GM12892 (cell line): ENCODE measurements around the gene ANGPTL7. TPM values are rescaled to one million over a fixed set of nuclear protein-coding genes. Genes with fewer than 3 reads are reported as not detected.

Source experiments
- DNase-seq: peaks from one replicate; pipeline ENCODE4 v3.0.0; 2011; ENCODE audit not compliant: insufficient read length
- FAIRE-seq: peaks from 2 replicates; lab custom pipeline; 2011; peaks lifted over from hg19 to GRCh38; lab: Jason Lieb, UNC
- POLR2A ChIP-seq: IDR thresholded peaks from 2 replicates; pipeline ENCODE4 v1.6.1; 2011; ENCODE audit warnings: low read depth, low read length, control low read depth
- POLR2AphosphoS5 ChIP-seq: IDR thresholded peaks from 2 replicates; pipeline ENCODE4 v1.6.1; 2011; ENCODE audit warnings: low read depth, low read length, control low read depth
- TAF1 ChIP-seq: IDR thresholded peaks from 2 replicates; pipeline ENCODE4 v1.6.1; 2011; ENCODE audit warnings: low read depth, mild to moderate bottlenecking, control low read depth, low read length, borderline replicate concordance
- polyA plus RNA-seq: library from polyadenylated mRNA; unstranded; fragments of >200 nt; gene quantifications from one replicate; pipeline ENCODE4 v1.2.1, GENCODE V29; 2012; ENCODE audit warnings: missing spikeins, inconsistent platforms; ENCODE audit not compliant: missing spikeins

ANGPTL7 gene
- polyA plus RNA-seq: 0.19 TPM

- FAIRE-seq: no peak
- TF ChIP-seq POLR2AphosphoS5 (no peak), POLR2A (no peak), TAF1 (no peak)
- no peak for DNase-seq
Observed at GRCh38 chr1:11188858-11189451, at the start of gene ANGPTL7. TSS of gene ANGPTL7 (plus strand) at chr1:11189355. CDS start at chr1:11189580, 225 bp downstream.

GRCh38 chr1:11142618-11143391 is 46.4 kb upstream of the ANGPTL7 start:
- no peak for DNase-seq
- TF ChIP-seq TAF1 (no peak), POLR2AphosphoS5 (no peak), POLR2A (no peak)
- no peak for FAIRE-seq

- no peak for DNase-seq
- no peak for FAIRE-seq
- TF ChIP-seq POLR2AphosphoS5 (no peak), TAF1 (no peak), POLR2A (no peak)
Observed at GRCh38 chr1:11143401-11143800, 45.8 kb upstream of the ANGPTL7 start.

- DNase-seq (no peak), FAIRE-seq (no peak)
- TF ChIP-seq POLR2AphosphoS5: no peak
- TF ChIP-seq POLR2A: no peak
- TF ChIP-seq TAF1: no peak
Observed at GRCh38 chr1:11143907-11144306, 45.2 kb upstream of the ANGPTL7 start.

GRCh38 chr1:11144570-11145256 is 44.4 kb upstream of the ANGPTL7 start:
- TF ChIP-seq POLR2A (no peak), POLR2AphosphoS5 (no peak), TAF1 (no peak)
- FAIRE-seq: no peak
- DNase-seq: no peak

GRCh38 chr1:11145741-11146140 is 43.4 kb upstream of the ANGPTL7 start:
- TF ChIP-seq TAF1 (no peak), POLR2AphosphoS5 (no peak), POLR2A (no peak)
- FAIRE-seq: no peak
- DNase-seq: no peak

GRCh38 chr1:11147197-11147770 is 41.9 kb upstream of the ANGPTL7 start:
- DNase-seq (no peak), FAIRE-seq (no peak)
- TF ChIP-seq POLR2A (no peak), POLR2AphosphoS5 (no peak), TAF1 (no peak)

- FAIRE-seq: no peak
- no peak for TF ChIP-seq TAF1
- TF ChIP-seq POLR2A: no peak
- TF ChIP-seq POLR2AphosphoS5: no peak
- DNase-seq: no peak
Observed at GRCh38 chr1:11150326-11150725, 38.8 kb upstream of the ANGPTL7 start.

GRCh38 chr1:11151114-11151513 is 38.0 kb upstream of the ANGPTL7 start:
- FAIRE-seq (no peak), DNase-seq (no peak)
- TF ChIP-seq POLR2A (no peak), POLR2AphosphoS5 (no peak), TAF1 (no peak)

GRCh38 chr1:11151826-11152612 is 37.1 kb upstream of the ANGPTL7 start:
- DNase-seq (no peak), FAIRE-seq (no peak)
- no peak for TF ChIP-seq POLR2A
- TF ChIP-seq TAF1: no peak
- TF ChIP-seq POLR2AphosphoS5: no peak
